RWPE2 (cell line): ENCODE results near the gene DPM1.

ENCODE experiments used
- ATAC-seq: fragments of 200-7000 bp; cut with Tn5 transposase; 3 replicates; pipeline ENCODE4 v1.9.1; 2021; ENCODE audit warnings: low read depth
- DNase-seq: peaks from one replicate; pipeline ENCODE4 v3.0.0-alpha.2; 2020; ENCODE audit warnings: low spot score
- H3K27ac ChIP-seq: fragments of 450-650 bp; 2 replicates; pipeline ENCODE4 v1.5.1; 2017; ENCODE audit warnings: mild to moderate bottlenecking; ENCODE audit not compliant: poor library complexity, severe bottlenecking
- H3K27me3 ChIP-seq: fragments of 250-450 bp; sonication (Bioruptor Pico); 2 replicates; pipeline ENCODE4 v1.5.1; 2021; ENCODE audit warnings: mild to moderate bottlenecking, moderate library complexity; ENCODE audit not compliant: insufficient read depth, poor library complexity, severe bottlenecking
- H3K36me3 ChIP-seq: fragments of 250-450 bp; sonication (Bioruptor Pico); 2 replicates; pipeline ENCODE4 v1.5.1; 2020; ENCODE audit warnings: low read depth, mild to moderate bottlenecking, moderate library complexity
- H3K4me1 ChIP-seq: fragments of 250-450 bp; sonication (Bioruptor Pico); 2 replicates; pipeline ENCODE4 v1.5.1; 2021; ENCODE audit warnings: mild to moderate bottlenecking, moderate library complexity; ENCODE audit not compliant: insufficient read depth, poor library complexity, severe bottlenecking
- H3K4me3 ChIP-seq: fragments of 250-450 bp; sonication (Bioruptor Pico); 2 replicates; pipeline ENCODE4 v1.5.1; 2021; ENCODE audit warnings: mild to moderate bottlenecking, moderate library complexity; ENCODE audit not compliant: severe bottlenecking
- H3K9me3 ChIP-seq: fragments of 250-450 bp; sonication (Bioruptor Pico); 2 replicates; pipeline ENCODE4 v1.5.1; 2021; ENCODE audit warnings: mild to moderate bottlenecking, moderate library complexity; ENCODE audit not compliant: severe bottlenecking
- CTCF ChIP-seq: fragments of 450-650 bp; IDR thresholded peaks from one replicate; pipeline ENCODE4 v1.5.1; 2017; ENCODE audit warnings: mild to moderate bottlenecking, moderate library complexity; ENCODE audit not compliant: poor library complexity, severe bottlenecking

DPM1 gene

GRCh38 chr20:50995506-50995905 lies 37.2 kb upstream of the DPM1 start:
- TF ChIP-seq CTCF: no peak
- DNase-seq (no peak), ATAC-seq (no peak)
- H3K27me3 ChIP-seq: no peaks in the 10 kb centered on the region
- H3K4me3 ChIP-seq: no peak overlapping the region
- no peaks in the 10 kb centered on the region for H3K9me3 ChIP-seq
- H3K36me3 ChIP-seq: no peaks in the 10 kb centered on the region
- no peak overlapping the region for H3K27ac ChIP-seq
- H3K4me1 ChIP-seq: peaks cover 34% of the 10 kb centered on the region

DNA sequence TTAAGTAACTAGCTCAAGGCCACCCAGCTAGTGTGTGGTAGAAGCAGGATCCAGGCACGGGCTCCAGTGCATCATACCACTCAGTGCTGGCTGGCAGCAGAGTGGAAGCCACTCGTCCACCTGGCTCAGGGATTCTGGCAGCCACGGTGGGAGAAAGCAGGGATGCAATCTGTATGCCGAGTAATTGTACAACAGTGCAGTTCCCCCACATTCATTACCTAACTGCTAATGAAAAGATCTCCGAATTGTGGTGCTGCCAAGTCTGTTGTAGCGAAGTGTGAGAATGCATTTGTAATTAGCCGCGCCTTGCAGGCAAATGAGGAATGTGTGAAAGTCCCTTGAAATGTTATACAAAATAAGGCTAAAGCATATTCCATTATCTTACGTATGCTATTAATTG lies 35.5 kb upstream of the DPM1 start:
- H3K9me3 ChIP-seq: no peaks in the 10 kb centered on the region
- peaks cover 34% of the 10 kb centered on the region for H3K4me1 ChIP-seq
- no peak for TF ChIP-seq CTCF
- ATAC-seq (no peak), DNase-seq (no peak)
- no peak overlapping the region for H3K27ac ChIP-seq
- H3K36me3 ChIP-seq: no peaks in the 10 kb centered on the region
- no peaks in the 10 kb centered on the region for H3K27me3 ChIP-seq
- no peak overlapping the region for H3K4me3 ChIP-seq

DNA sequence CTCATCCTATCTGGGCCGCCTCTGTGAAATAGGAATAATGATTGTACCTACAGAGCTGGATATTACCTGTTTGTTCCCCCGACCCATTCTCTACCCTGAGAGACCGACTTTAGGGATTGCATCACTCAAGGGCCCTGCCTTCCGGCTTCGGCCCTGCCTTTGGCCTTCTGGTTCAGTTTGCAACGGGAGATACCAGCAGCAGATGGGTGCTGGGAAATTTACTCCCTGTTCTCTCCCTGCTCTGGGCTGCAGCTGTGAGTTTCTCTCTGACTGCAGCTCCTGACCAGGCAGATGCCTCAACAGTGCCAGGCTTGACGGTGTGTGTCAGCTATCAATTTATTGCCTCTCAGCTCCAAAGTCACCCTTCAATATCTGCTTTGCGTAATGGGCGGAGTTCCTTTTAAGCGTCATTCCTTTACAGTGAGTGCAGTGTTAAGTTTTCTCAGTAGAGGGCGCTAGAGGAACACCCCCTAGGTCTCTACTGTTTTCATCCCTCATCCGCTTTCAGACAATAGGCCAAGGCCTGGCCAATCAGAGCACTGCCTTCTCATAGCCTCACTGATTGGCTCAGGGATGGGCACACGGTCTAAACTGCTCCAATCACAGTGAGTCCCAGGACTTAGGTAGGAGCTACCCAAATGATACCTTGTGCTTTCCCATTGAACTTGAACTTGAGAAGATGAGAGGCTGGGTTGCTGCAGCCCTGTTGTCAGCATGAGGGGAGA lies 34.6 kb upstream of the DPM1 start:
- peaks cover 34% of the 10 kb centered on the region for H3K4me1 ChIP-seq
- H3K27me3 ChIP-seq: no peaks in the 10 kb centered on the region
- DNase-seq (no peak), ATAC-seq (peak; percentile 70)
- no peaks in the 10 kb centered on the region for H3K36me3 ChIP-seq
- TF ChIP-seq CTCF: peak; percentile 100
- peak overlapping the region; percentile 78 for H3K27ac ChIP-seq
- no peaks in the 10 kb centered on the region for H3K9me3 ChIP-seq
- H3K4me3 ChIP-seq: no peak overlapping the region

- DNase-seq: peak; percentile 93
- no peak for TF ChIP-seq CTCF
- H3K9me3 ChIP-seq: no peaks in the 10 kb centered on the region
These were observed 34.0 kb upstream of the DPM1 start for GRCh38 chr20:50992336-50992732.

DNA sequence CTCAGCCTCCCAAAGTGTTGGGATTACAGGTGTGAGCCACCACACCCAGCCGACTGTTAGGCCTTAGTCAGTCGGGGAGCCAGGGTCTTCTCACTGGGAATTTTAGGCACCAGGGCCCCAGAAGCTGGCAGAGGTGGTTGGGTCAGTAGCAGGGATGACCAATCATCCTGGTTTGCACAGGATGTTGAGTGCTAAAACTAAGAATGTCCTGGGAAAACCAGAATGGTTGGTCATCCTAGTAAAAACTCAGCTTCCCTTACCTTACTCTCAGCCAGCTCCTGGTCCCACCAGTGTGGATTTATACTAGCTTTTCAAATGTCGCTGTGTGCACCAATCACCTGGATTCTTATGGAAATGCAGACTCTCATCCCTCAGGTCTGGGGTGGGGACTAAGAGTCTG lies 32.7 kb upstream of the DPM1 start:
- no peak overlapping the region for H3K4me3 ChIP-seq
- no peaks in the 10 kb centered on the region for H3K36me3 ChIP-seq
- TF ChIP-seq CTCF: no peak
- H3K27me3 ChIP-seq: no peaks in the 10 kb centered on the region
- no peak for DNase-seq
- peaks cover 28% of the 10 kb centered on the region for H3K4me1 ChIP-seq
- no peaks in the 10 kb centered on the region for H3K9me3 ChIP-seq
- peak overlapping the region; percentile 78 for H3K27ac ChIP-seq
- ATAC-seq: no peak

More at GRCh38 chr20:50992336-50992732, 34.0 kb upstream of the DPM1 start:
- Histone ChIP-seq H3K27ac (peak overlapping the region; percentile 78), H3K36me3 (no peaks in the 10 kb centered on the region), H3K4me1 (peaks cover 34% of the 10 kb centered on the region), H3K27me3 (no peaks in the 10 kb centered on the region), H3K4me3 (no peak overlapping the region)
- peak; percentile 74 for ATAC-seq
